NCI-H2107 treated with DMSO at 0.1 percent for 48 hours (cell line): ENCODE measurements around the gene CELF4.
"Not testable (repeated sequence)": the region's sequence is repeated elsewhere in the genome, so short reads cannot be mapped to it uniquely, and the experiment has no call there.

Experiments used
- DNase-seq: peaks from one replicate; lab custom pipeline; 2025; ENCODE audit not compliant: unreplicated experiment; lab: John Stamatoyannopoulos, UW

The CELF4 gene

GRCh38 chr18:37473195-37473840 lies 92.3 kb downstream of the CELF4 start:
- DNase-seq: no peak

- peak; percentile 73 for DNase-seq
Measured at GRCh38 chr18:37471637-37472036, 94.0 kb downstream of the CELF4 start.

GRCh38 chr18:37470986-37471385 lies 94.6 kb downstream of the CELF4 start:
- no peak for DNase-seq

- DNase-seq: no peak
Measured at GRCh38 chr18:37467002-37467662, 98.5 kb downstream of the CELF4 start.

GRCh38 chr18:37465958-37466357 lies 99.6 kb downstream of the CELF4 start:
- no peak for DNase-seq

GRCh38 chr18:37464257-37464656 lies 101.3 kb downstream of the CELF4 start:
- DNase-seq: no peak

- not testable (repeated sequence) for DNase-seq
Measured at GRCh38 chr18:37461329-37461728, 104.3 kb downstream of the CELF4 start.

GRCh38 chr18:37460604-37461003 lies 105.0 kb downstream of the CELF4 start:
- no peak for DNase-seq

- DNase-seq: no peak
Measured at GRCh38 chr18:37458697-37459096, 106.9 kb downstream of the CELF4 start.

GRCh38 chr18:37457753-37458152 lies 107.8 kb downstream of the CELF4 start:
- DNase-seq: no peak

- DNase-seq: no peak
Measured at GRCh38 chr18:37457341-37457740, 108.3 kb downstream of the CELF4 start.

GRCh38 chr18:37456873-37457272 lies 108.7 kb downstream of the CELF4 start:
- DNase-seq: no peak

- DNase-seq: no peak
Measured at GRCh38 chr18:37456395-37456794, 109.2 kb downstream of the CELF4 start.

GRCh38 chr18:37453752-37454151 lies 111.8 kb downstream of the CELF4 start:
- DNase-seq: no peak

- no peak for DNase-seq
Measured at GRCh38 chr18:37452682-37453385, 112.8 kb downstream of the CELF4 start.

- DNase-seq: no peak
Measured at GRCh38 chr18:37452015-37452414, 113.6 kb downstream of the CELF4 start.

GRCh38 chr18:37451239-37451825 lies 114.3 kb downstream of the CELF4 start:
- DNase-seq: no peak

- DNase-seq: peak; percentile 32
Measured at GRCh38 chr18:37450434-37451132, 115.0 kb downstream of the CELF4 start.

- no peak for DNase-seq
Measured at GRCh38 chr18:37449618-37450017, 116.0 kb downstream of the CELF4 start.

GRCh38 chr18:37448946-37449345 lies 116.7 kb downstream of the CELF4 start:
- no peak for DNase-seq
